Stimulated activated CD8-positive, alpha-beta memory T cell treated with anti-CD3 and anti-CD28 coated beads, Interleukin-7, amount 100 ng/mL, for 1 hour (primary cell): Measurements from ENCODE around the gene NIBAN1.
"Not testable (repeated sequence)": the region's sequence is repeated elsewhere in the genome, so short reads cannot be mapped to it uniquely, and the experiment has no call there.

Experiments used
- DNase-seq, 2 donors: peaks; one replicate each; pipeline ENCODE4 v3.0.0-alpha.2; 2020; ENCODE audit warnings: low read depth in 2 of 2

Gene NIBAN1

GRCh38 chr1:184973272-184974055, 844 bp downstream of the NIBAN1 start:
- peak in 1 of 2 donors; percentile 6 for DNase-seq

GRCh38 chr1:184972315-184973055, 1.8 kb downstream of the NIBAN1 start:
- DNase-seq, result no peak

GRCh38 chr1:184971522-184972265, 2.6 kb downstream of the NIBAN1 start:
- no peak for DNase-seq

DNA sequence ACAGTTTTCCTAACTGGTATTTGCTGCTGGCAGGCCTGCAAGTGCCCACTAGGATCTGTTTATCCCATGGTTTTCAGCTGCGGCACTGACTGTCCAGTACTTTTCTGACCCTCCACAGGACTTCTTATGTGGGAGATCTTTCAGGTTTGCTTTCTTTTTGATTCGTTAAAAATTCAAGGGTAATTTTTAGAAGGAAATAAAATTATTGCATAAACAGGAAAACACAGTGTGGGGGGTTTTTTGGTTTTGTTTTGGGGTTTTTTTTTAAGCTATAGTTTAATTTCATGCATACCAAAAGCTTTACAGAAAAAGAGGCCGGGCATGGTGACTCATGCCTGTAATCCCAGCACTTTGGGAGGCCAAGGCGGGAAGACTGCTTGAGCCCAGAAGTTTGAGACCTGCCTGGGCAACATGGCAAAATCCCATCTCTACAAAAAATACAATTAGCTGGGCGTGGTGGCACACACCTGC, 3.6 kb downstream of the NIBAN1 start:
- DNase-seq, result no peak

GRCh38 chr1:184966989-184967388, 7.3 kb downstream of the NIBAN1 start:
- no peak for DNase-seq

DNA sequence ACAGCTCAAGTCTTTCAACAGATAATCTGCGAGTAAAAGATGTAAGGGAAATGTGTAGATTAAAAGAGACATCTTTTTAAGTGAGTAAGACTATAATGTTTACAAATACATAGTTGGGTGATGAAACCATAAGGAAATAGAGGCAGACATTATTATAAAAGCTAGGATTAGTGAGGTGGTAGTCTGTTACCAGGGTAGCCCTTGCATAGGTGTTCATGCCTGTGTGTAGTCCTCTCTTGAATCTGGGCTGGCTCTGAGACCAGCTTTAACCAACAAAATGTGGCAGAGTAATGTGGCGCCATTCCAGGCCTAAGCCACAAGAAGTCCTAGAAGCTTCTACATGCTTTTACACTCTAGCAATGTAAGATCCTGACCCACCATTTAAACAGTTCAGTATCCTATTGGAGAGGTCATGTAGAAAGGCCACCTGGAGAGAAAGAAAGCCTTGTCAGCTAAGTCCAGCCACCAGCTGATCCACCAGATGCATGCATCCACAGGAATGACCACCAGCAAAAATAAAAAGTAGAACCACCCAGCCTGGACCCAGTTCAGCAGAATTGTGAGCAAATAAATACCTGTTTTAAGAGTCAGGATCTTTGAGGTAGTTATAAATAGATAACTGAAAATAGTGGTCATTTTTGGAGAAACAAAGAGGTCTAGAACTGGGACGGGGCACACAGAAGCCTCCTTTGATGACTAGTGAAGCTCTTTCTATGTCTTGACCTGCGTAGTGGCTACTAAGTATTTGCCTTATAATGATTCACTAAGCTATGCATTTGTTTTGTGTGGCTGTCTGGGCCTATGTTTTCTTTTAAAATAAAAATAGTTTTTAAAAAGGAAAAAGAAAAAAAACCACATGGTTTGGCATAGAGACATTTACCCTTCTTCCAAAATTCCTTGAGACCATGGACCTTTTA, 8.1 kb downstream of the NIBAN1 start:
- DNase-seq, result no peak

DNA sequence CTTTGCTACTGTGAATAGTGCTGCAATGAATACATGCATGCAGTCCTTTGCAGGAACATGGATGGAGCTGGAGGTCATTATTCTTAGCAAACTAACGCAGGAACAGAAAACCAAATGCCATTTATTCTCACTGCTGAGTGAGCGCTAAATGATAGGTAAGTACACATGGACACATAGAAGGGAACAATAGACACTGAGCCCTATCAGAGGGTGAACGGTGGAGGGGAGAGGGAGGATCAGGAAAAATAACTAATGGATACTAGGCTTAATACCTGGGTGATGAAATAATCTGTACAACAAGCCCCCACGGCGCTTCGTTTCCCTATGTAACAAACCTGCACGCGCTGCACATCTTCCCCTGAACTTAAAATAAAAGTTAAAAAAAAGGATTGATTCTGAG, 8.9 kb downstream of the NIBAN1 start:
- no peak for DNase-seq

DNA sequence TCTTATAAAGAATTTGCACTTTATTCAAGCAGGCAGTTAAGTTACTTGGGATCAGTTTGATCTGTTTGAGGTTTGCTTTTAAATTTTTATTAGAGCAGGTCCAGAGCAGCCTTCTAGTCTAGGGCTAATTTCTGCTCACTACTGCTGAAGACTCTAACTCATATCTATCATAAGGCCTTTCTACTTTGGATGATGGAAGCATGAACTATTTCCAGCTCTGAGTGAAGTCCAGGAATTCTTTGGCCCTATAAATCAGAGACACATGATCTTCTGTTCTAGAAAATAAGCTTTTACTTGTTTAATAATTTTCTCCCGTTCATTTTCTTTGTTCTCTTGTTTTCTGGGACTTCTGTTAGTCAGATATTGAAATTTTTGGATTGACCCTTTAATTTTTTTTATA, 14.7 kb downstream of the NIBAN1 start:
- no peak for DNase-seq

- DNase-seq, result no peak
These were observed 15.6 kb downstream of the NIBAN1 start for GRCh38 chr1:184958554-184959353.

DNA sequence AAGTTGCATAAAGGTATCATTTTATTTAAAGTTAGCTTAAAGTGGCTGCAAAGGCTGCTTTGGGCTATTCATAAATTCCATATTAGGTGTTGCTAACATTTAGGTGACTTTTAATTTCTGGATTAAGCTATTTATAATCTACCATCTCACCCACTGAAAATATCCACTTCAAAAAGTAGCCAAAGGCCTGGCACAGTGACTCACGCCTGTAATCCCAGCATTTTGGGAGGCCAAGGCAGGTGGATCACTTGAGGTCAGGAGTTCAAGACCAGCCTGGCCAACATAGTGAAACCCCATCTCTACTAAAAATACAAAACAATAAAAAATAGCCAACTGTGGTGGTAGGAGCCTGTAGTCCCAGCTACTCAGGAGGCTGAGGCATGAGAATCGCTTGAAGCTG, 16.4 kb downstream of the NIBAN1 start:
- not testable (repeated sequence) for DNase-seq

DNA sequence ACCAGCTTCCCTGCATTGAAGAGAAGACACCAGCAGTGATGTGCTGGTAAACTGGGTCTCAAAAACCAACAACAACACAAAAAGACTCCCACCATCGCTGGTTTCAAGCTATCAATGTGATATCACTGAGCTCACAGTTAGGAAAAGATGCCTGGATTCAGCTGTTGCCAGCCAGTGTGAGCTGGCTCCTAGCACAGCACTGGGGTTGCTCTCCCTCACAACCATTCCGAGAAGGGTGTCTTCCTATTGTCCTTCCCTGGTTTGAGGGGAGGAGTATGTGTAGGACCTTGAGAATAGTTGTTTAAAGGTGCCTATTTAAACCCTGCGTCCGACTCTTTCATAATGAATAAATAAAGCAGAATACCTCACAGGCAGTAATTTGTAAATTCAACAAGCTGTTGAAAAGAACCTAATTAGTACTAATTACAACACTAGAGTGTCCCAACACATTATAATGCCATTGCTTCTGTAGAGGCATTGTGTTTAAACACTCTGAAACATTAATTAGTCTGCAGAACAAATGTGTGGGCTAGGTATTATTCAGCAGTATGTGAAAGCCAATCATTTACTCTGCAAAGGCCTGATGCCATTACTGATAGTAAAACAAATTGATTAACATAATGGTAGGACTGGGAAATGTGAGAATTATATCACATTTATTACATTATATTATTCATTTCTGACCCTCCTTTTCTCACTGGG, 17.2 kb downstream of the NIBAN1 start:
- no peak for DNase-seq

- DNase-seq, result no peak
These were observed 19.9 kb downstream of the NIBAN1 start for GRCh38 chr1:184954232-184954995.

DNA sequence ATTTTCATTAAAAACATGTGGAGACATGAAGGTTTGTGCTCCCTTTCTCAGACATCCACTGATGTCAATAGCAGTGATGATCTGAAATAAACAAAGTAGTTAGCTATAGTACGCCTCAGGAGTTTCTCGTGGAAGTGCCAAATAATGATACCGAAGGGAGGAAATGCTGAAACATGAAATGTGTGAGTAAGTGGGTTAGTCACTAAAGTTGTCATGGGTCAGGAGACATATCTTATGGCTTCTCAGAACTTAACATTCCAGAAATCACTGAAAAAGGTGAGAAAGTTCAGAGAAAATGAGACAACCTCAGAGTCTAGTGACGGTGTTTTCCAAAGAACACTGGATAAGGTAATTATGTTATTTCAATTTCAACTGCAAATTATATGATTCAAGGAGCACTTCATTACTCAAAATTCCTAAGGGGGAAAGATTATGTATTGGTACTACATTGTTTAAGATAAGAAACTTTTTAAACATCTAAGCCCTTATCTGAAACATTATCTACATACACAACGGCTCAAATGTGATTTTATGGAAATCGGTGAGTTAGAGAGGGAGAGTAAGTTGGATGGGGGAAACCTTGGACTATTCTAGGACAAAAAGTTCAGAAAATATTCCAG, 20.6 kb downstream of the NIBAN1 start:
- DNase-seq, result no peak

DNA sequence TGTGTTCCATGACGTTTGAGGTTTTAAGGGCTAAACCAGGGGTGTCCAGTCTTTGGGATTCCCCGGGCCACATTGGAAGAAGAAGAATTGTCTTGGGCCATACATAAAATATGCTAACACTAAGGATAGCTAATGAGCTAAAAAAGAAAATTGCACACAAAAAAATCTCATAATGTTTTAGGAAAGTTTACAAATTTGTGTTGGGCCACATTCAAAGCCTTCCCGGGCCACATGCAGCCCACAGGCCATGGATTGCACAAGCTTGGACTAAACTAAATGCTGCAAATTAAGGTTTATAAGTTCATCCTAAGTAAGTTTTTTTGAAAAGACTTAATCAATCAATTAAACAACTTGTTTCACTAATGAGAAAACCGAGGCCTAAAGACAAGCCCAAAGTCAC, 21.9 kb downstream of the NIBAN1 start:
- DNase-seq, result no peak

GRCh38 chr1:184951788-184952187, 22.5 kb downstream of the NIBAN1 start:
- no peak for DNase-seq

- no peak for DNase-seq
These were observed 23.4 kb downstream of the NIBAN1 start for GRCh38 chr1:184950906-184951305.

DNA sequence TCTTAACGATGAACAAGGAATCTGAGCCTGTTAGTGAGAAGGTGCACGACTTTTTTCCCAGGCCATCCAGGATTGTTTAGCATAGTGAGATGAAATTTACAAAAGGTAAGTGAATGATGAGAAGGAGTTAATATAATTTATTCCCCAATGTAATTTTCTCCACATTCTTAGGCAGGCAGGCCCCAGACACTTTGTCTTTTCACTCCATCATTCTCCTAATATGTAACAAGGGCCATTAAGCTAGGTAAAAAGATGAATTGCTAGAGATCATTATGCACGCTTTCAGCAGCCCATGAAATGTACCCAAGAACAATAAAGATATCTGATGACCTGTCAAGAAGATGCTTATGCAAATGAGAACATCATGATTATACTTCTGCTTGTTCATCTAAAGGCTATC, 24.1 kb downstream of the NIBAN1 start:
- no peak for DNase-seq

- DNase-seq, result no peak
These were observed 26.6 kb downstream of the NIBAN1 start for GRCh38 chr1:184947497-184948256.
